DOHH2 (cell line): ENCODE results near the gene PCBP3.

ENCODE experiments used
- H3F3A ChIP-seq: fragments of 200-600 bp; sonication (generic), shearing (Covaris generic); 2 replicates; pipeline ENCODE4 v1.6.0; 2016; ENCODE audit warnings: antibody characterized with exemption, mild to moderate bottlenecking; ENCODE audit not compliant: control insufficient read depth, insufficient read depth
- H3K27ac ChIP-seq: fragments of 200-600 bp; sonication (generic); 2 replicates; pipeline ENCODE4 v1.5.1; 2014; ENCODE audit warnings: low read depth, mild to moderate bottlenecking, low read length, moderate library complexity
- H3K27me3 ChIP-seq: fragments of 200-600 bp; sonication (generic); 2 replicates; pipeline ENCODE4 v1.6.1; 2014; ENCODE audit warnings: mild to moderate bottlenecking, low read length, mixed read lengths; ENCODE audit not compliant: control insufficient read depth
- H3K36me3 ChIP-seq: fragments of 200-600 bp; sonication (generic); 2 replicates; pipeline ENCODE4 v1.6.1; 2014; ENCODE audit warnings: mild to moderate bottlenecking, low read length, moderate library complexity, mixed read lengths; ENCODE audit not compliant: control insufficient read depth
- H3K4me1 ChIP-seq: fragments of 200-600 bp; sonication (generic); 2 replicates; pipeline ENCODE4 v1.6.1; 2014; ENCODE audit warnings: mild to moderate bottlenecking, low read length, mixed read lengths; ENCODE audit not compliant: control insufficient read depth
- H3K4me2 ChIP-seq: fragments of 200-600 bp; sonication (generic); 2 replicates; pipeline ENCODE4 v1.6.0; 2014; ENCODE audit warnings: mild to moderate bottlenecking, low read length, moderate library complexity
- H3K4me3 ChIP-seq: fragments of 200-600 bp; sonication (generic); 2 replicates; pipeline ENCODE4 v1.5.1; 2014; ENCODE audit warnings: mild to moderate bottlenecking, low read length, mixed read lengths
- H3K79me2 ChIP-seq: fragments of 200-600 bp; sonication (generic); 2 replicates; pipeline ENCODE4 v1.6.1; 2014; ENCODE audit warnings: mild to moderate bottlenecking, low read length, mixed read lengths; ENCODE audit not compliant: control insufficient read depth
- H3K9me2 ChIP-seq: fragments of 200-600 bp; sonication (generic); replicated peaks from 2 replicates; pipeline ENCODE4 v1.6.1; 2014; ENCODE audit warnings: mild to moderate bottlenecking, low read length, mixed read lengths; ENCODE audit not compliant: control insufficient read depth
- H3K9me3 ChIP-seq: fragments of 200-600 bp; sonication (generic); 2 replicates; pipeline ENCODE4 v1.6.1; 2014; ENCODE audit warnings: antibody characterized with exemption, low read length, mixed read lengths; ENCODE audit not compliant: control insufficient read depth, insufficient read depth
- H4K20me1 ChIP-seq: fragments of 200-600 bp; sonication (generic); 2 replicates; pipeline ENCODE4 v1.6.0; 2014; ENCODE audit warnings: low read depth, mild to moderate bottlenecking, antibody characterized with exemption, low read length, moderate library complexity; ENCODE audit not compliant: control insufficient read depth, insufficient read depth
- CTCF ChIP-seq: fragments of 200-600 bp; sonication (generic); IDR thresholded peaks from one replicate; pipeline ENCODE4 v1.5.1; 2014; ENCODE audit warnings: antibody characterized with exemption, mild to moderate bottlenecking, low read depth, low read length; ENCODE audit not compliant: poor library complexity, severe bottlenecking
- EZH2phosphoT487 ChIP-seq: fragments of 200-600 bp; sonication (generic); IDR thresholded peaks from 2 replicates; pipeline ENCODE4 v1.6.1; 2017; ENCODE audit warnings: borderline replicate concordance, mild to moderate bottlenecking, antibody characterized with exemption, low read length, moderate library complexity, mixed read lengths

PCBP3 gene

GRCh38 chr21:45945066-45945867 is 301.7 kb downstream of the PCBP3 start:
- Histone ChIP-seq H3K4me1 (no peaks in the 10 kb centered on the region), H3F3A (no peaks in the 10 kb centered on the region), H3K27me3 (no peaks in the 10 kb centered on the region), H3K4me3 (no peak overlapping the region), H4K20me1 (no peaks in the 10 kb centered on the region), H3K27ac (no peak overlapping the region), H3K9me3 (no peaks in the 10 kb centered on the region), H3K9me2 (no peaks in the 10 kb centered on the region), H3K79me2 (no peaks in the 10 kb centered on the region), H3K4me2 (no peak overlapping the region), H3K36me3 (no peaks in the 10 kb centered on the region)
- TF ChIP-seq CTCF (no peak), EZH2phosphoT487 (no peak)

GRCh38 chr21:45945868-45946210 is 302.3 kb downstream of the PCBP3 start:
- no peaks in the 10 kb centered on the region for H4K20me1 ChIP-seq
- no peaks in the 10 kb centered on the region for H3F3A ChIP-seq
- no peaks in the 10 kb centered on the region for H3K36me3 ChIP-seq
- no peaks in the 10 kb centered on the region for H3K9me3 ChIP-seq
- H3K4me1 ChIP-seq: no peaks in the 10 kb centered on the region
- H3K27me3 ChIP-seq: no peaks in the 10 kb centered on the region
- H3K27ac ChIP-seq: no peak overlapping the region
- TF ChIP-seq EZH2phosphoT487 (no peak), CTCF (no peak)
- no peak overlapping the region for H3K4me2 ChIP-seq
- H3K9me2 ChIP-seq: no peaks in the 10 kb centered on the region
- no peaks in the 10 kb centered on the region for H3K79me2 ChIP-seq
- H3K4me3 ChIP-seq: no peak overlapping the region

GRCh38 chr21:45947296-45947695 is 303.8 kb downstream of the PCBP3 start:
- Histone ChIP-seq H3K4me2 (no peak overlapping the region), H3K4me1 (no peaks in the 10 kb centered on the region)

More at GRCh38 chr21:45947296-45947695, 303.8 kb downstream of the PCBP3 start:
- Histone ChIP-seq H3K4me3 (no peak overlapping the region), H4K20me1 (no peaks in the 10 kb centered on the region), H3K9me3 (no peaks in the 10 kb centered on the region), H3K36me3 (no peaks in the 10 kb centered on the region), H3K27ac (no peak overlapping the region), H3K9me2 (no peaks in the 10 kb centered on the region), H3K79me2 (no peaks in the 10 kb centered on the region), H3F3A (no peaks in the 10 kb centered on the region), H3K27me3 (no peaks in the 10 kb centered on the region)
- no peak for TF ChIP-seq CTCF
- no peak for TF ChIP-seq EZH2phosphoT487
